NCI-H2227 treated with DMSO at 0.1 percent for 48 hours (cell line): ENCODE results near the gene RNU7-1.

Source experiments
- DNase-seq: peaks from one replicate; lab custom pipeline; 2025; lab: John Stamatoyannopoulos, UW

Gene RNU7-1

DNA sequence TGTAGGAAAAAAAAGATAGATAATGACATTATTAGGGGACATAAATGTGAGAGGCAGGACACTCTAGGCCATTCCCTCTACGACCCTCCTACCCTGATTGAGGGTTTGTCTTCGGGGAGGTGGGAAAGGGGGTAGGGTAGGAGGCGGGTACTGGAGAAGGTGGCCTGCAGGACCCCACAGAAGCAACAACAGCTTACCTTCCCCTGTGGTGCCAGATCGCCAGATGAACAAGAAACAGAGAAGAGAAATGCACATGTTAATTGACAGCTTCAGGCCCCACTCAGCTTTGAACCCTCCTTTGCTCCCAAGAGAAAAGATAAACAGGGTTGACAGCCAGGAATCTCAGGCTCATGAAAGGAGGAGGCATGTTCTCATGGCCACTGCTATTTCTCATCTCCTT, 22.1 kb downstream of the RNU7-1 start:
- no peak for DNase-seq

DNA sequence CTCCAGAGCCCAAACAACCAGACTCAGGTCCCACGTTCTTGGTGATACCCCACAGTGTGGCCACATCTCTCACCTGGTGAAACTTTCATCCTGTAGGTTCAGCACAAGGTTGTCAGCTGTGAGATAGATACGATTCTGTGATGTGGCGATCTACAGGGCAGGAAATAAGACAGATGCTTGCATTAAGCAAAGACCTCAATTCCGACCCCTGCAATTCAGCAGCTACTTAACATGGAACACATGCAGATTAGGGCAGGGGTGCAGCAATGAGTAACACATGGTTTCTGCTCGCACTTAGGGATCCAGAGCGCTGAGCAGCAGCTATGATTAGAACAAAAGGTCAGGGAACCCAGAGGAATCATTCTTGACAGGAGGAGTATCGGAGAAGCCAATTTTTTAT, 22.7 kb downstream of the RNU7-1 start:
- no peak for DNase-seq

DNA sequence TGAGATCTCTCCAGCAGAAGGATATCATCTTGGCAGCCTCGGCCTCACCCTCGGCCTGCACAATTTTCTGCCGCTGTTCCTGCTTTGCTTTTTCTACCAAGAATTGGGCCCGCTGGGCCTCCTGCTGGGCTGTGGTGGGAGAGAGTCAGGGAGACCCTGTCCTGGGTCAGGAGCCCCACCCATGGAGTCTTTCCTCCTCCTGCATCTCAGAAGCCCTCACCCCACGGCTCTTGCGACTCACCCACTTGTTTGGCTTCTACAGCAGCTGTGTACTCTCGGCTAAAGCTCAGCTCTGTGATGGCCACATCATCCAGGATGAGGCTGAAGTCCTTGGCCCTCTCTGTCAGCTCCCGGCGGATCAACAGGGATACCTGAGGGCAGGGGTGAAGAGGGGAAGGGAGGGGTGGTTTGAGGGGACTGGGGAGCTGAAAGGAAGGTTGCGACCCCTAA, 24.1 kb downstream of the RNU7-1 start:
- no peak for DNase-seq

DNA sequence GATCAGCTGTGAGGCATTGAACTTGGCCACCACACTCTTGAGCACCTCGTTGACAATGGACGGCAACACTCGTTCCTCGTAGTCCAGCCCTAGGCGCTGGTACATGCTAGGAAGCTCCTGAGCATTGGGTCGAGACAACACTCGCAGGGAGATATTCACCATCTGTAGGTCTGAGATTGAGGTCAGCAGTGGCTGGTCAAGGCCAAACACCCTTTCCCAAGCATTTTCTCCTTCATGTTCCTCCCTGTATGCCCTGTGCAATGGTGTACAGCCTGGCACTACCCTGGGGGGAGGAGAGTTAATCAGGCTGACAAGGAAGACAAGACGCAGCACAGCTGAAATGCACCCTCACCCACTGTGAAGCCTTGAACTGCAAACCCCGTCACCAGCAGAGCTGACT, 24.8 kb downstream of the RNU7-1 start:
- DNase-seq = no peak

DNA sequence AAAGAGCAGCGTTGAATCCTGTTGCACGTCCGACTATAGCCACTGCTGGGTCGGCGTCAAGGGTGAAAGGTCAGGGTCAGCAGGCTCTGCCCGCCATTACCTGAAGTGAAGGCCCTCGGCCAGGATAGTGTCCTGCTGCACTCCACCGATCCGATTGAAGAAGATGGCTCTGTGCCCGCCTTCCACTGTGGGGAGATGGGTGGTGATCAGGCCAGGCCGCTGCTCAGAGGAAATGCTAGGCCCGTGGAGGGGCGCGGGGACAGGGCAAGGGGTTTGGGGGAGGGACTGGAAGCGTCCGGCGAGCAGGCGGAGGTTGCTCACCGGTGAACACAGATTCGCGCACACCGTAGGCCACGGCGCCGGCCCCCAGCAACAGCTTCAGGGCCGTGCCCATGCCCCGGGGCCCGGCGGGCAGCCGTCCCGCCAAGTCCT, 26.5 kb downstream of the RNU7-1 start:
- no peak for DNase-seq

DNA sequence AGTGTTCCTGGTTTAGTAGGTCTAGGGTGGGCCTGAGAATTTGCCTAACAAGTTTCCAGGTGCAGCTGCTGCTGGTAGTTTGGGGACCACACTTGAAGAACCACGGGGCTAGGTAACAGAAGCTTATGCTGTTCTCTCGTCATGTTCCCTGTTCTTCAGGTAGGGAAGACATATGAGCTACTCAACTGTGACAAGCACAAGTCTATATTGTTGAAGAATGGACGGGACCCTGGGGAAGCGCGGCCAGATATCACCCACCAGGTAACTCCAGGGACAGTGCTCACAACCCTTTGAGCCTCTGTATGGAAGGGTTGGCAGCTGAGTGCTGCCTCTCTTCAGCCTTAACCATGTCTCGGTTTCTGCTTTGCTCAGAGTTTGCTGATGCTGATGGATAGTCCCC, 30.6 kb downstream of the RNU7-1 start:
- no peak for DNase-seq

DNA sequence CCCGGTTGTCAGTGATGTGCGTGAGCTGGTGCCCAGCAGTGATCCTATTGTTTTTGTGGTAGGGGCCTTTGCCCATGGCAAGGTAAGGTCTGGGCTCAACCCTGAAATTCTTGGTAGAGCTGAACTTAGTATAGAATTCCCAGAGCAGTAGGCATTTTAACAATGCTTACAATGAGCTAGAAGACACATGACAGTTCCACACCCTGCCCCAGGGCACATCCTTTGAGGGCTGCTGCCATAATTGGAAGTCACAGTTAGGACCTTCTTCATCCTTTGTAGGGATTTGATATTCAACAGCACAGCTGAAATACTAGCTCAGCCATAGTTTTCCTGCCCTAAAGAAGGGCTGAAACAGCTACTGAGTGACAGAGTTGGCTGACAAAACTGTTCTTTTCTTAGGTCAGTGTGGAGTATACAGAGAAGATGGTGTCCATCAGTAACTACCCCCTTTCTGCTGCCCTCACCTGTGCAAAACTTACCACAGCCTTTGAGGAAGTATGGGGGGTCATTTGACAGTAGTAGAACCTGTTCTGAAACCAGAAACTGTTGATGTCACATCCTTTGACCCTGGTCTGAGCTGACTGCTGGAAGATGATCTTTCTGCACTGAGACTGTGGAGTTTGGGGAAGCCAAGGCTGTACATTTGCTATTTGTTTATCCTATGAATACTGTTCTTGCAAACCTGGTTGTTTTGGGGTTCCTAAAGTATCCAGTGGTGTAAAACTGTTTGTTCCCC, 31.8 kb downstream of the RNU7-1 start:
- no peak for DNase-seq

DNA sequence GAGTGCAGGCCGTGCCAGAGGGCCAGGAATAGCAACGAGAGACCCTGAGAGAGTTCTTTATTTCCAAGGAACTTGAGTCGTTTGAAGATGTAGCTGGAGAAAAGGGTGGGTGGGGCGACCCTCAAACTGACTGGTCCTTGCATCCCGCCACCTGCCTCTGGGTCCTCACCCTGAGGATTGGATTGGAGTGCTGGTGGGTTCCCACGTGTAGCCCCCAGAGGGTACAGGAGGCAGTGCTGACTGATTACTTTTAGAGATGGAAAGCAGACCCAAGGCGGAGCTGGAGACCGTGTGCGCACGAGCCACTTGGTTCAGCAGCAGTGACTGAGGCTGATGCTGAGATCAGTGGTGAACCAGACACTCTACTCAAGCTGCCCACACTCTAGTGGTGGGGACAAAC, 34.0 kb downstream of the RNU7-1 start:
- no peak for DNase-seq

DNA sequence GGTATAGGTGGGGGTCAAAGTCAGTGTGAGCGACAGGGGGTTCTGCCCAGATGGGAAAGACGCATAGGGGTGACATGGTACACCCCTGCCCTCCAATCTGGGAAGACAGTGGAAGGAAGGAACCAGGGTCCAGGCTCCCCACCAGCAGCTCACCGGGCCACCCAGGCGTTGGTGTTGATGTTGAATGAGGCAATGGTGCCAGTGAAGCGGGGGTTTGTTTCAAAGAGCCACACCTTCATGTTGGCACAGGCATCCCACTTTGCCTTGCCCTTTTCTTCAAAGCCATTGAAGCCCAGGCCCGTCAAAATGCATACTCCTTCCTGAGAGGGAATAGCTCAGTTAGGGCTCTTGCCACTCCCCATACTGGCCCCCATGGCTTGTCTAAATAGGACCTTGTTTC, 34.6 kb downstream of the RNU7-1 start:
- DNase-seq = no peak

DNA sequence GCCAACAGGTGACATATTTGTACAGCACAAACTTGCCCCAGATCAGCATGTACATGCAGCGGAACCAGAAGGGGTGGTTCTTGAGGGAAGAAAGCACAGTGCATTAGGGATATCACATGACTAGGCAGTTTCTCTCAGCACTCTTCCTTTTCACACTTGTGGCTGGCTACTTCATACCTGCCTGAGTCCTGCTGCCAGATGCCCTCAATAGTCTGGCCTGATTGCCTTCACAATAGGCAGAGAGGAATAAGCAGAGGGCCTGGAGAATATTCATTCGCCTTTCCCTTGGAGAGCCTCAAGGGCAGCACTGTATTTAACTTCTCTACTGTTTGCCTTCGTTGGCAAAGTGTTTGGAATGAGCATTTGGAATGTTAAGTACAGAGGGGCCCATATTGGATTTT, 35.0 kb downstream of the RNU7-1 start:
- no peak for DNase-seq

DNA sequence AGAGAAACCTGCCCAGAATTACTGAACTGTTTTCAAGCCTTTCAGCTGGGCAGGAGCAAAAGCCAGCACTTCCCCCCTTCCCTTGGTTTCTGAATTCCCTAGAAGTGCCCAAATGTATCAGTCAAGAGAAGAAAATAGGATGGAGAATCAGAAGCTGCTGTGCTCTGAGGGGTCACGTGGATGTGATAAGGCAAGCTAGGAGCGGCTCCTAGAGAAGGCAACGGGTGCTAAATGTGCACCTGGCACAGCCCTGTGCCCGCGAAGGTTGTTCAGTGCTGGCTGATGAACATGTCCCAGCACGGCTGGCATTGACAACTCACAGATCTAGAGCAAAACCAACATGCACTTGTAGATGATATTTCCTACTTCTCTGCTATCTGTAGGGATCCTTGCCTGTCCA, 35.4 kb downstream of the RNU7-1 start:
- DNase-seq = no peak

DNA sequence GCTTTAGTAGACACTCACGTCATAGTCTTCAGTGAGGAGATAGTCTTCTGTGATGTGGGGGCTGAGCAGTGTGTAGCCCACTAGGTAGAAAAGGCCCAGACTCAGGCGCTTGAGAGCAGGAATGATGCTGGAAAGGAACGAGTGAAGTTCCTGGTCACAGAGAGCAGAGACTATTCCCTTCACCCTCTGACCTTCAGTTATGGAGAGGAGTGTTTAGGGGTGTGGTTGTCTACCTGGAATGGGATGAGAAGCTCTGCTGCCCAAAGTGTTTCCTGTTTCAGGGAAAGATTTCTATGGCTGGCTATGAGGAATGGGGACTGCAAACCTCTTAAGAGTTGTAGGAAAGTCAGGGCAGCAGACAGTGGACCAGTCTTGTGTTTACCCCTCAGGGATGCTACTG, 35.8 kb downstream of the RNU7-1 start:
- no peak for DNase-seq

DNA sequence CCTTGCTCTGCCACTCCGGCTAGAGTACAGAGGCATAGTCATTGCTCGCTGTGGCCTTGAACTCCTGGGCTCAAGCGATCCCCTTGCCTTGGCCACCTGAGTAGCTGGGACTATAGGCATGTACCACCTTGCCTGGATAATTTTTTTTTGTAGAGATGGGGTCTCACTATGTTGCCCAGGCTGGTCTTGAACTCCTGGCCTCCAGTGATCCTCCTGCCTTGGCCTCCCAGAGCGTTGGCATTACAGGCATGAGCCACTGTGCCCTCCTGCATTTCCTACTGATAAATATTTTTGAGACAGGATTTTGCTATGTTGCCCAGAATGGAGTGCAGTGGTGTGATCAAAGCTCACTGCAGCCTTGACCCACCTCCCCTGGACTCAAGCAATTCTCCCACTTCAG, 36.5 kb downstream of the RNU7-1 start:
- no peak for DNase-seq

DNA sequence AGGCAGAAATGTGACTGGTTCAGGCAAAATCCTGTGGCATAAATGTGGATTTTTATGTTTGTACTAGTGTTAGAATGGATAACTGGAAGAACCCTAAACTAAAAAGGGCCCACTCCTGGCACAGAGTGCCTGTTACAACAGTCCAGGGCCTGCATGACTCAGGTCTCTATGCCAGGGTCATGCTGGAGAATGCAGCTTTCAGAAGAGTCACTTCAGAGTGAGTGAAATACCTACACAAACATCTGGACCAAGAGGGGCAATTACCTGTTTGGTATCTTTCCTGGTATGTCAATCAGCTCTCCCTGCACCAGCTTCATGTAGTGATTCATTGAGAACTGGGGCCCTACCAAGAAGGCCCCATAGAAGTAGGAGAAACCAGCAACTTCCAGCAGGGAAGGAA, 37.1 kb downstream of the RNU7-1 start:
- no peak for DNase-seq

DNA sequence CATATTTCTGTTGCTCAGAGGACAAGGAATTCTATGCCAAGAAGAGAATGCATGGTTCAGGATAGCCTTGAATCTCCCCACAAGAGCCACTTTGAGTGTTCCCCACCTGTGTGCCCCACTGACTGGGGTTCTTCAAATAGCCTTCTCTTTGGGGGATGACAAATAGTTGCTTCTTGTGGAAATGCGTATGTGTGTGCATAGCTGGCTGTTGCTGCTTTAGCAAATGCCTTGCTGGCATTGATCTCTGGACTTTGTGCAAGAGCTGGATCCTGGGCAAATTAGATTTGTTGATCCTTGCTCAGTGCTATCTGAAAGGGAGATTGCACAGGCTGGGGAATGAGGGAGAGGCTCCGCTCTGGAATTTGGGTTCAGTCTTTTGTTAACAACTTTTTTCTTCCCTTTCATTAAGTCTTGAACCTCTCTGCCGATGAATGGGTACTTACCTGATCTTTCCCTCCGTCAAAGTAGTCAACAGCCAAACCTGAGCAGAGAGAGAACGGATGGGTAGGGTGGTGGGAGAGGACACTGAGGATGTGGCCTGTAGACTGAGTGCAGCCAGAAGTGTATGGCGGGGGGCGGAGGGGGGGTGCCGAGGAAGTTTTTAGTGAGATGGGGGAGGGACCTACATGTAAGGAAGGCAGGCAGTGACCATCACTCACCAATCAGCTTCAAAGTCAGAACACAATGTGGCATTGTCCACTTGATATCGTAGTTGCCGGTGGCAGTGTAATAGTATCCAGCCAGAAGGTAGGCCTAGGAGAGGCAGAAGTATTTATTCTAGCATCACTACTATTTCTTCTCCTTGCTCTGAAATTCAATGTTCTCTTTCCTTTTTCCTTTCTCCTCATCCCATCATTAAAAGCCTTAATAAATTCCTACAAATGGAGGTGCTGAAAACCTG, 37.8 kb downstream of the RNU7-1 start:
- no peak for DNase-seq

DNA sequence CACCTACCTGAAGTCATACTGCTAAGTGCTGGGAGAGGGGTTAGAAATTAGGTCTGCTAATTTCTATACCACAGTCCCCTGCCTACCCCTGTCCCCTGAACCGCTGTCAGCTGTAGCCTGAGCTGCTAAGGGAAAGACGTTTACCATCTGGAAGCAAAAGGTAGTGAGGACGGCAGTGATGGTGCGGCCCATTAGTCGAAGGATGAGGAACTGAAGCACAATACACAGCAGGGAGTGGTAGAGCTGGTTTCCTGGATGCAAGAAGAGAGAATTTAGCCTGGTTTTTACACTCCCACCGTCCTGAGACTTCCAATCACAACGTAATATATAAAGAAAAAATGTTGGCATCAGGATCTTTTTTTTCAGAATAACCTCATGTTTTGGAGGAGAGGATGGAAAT, 38.9 kb downstream of the RNU7-1 start:
- DNase-seq = no peak

DNA sequence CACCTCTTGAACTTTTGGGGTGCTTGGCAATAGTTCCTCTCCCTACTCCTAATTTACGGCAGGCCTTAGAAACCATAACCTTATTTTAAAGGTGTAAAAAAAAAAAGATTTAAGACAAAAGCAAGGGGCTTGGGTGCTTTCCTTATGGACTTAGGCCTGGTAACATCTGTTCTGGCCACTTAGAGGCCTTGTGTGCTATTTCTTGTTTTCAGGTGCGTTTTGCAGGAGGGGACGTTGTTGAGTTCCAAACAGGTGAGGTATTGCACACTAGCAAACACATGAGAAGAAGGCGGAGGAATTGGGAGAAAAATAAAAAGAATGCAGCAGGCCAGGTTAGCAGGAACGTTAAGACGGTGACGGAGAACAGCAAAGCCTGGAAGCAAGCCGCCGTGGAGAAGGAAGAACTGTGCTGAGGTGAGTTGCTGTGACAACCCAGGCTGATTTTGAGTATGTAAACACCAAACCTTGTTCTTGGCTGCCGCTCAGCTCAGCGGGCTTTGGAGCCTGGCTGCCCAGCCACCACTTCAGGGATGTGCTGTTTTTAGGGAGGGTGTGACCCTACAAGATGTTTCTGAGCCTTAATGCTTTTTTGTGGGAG, 44.4 kb downstream of the RNU7-1 start:
- no peak for DNase-seq
